CD4-positive, alpha-beta memory T cell (primary cell): ENCODE measurements around the gene FCHSD1. TPM values are rescaled to one million over a fixed set of nuclear protein-coding genes. Genes with fewer than 3 reads are reported as not detected.

Experiments used
- CTCF ChIA-PET: fragments of 350-600 bp; sonication (Branson Sonifier 250); formaldehyde crosslinking; loops from one replicate; lab custom pipeline; 2021; ENCODE audit warnings: inconsistent platforms; ENCODE audit not compliant: partially characterized antibody; lab: Charles Lee
- POLR2A ChIA-PET: fragments of 350-600 bp; sonication (Branson Sonifier 250); formaldehyde crosslinking; loops from one replicate; lab custom pipeline; 2021; ENCODE audit not compliant: partially characterized antibody; lab: Charles Lee
- DNase-seq, 5 donors: peaks; one replicate each; pipeline versions ENCODE4 v3.0.0 to v3.0.0-alpha.2; 2020 to 2022; ENCODE audit warnings: mixed read lengths in 1 of 5
- H3K27ac ChIP-seq: one replicate; pipeline ENCODE4 v1.7.0; 2013; ENCODE audit warnings: low read depth, low read length
- H3K27me3 ChIP-seq: 2 replicates; pipeline ENCODE4 v1.7.0; 2013; ENCODE audit warnings: mild to moderate bottlenecking, low read length, moderate library complexity; ENCODE audit not compliant: insufficient read depth
- H3K36me3 ChIP-seq: 2 replicates; pipeline ENCODE4 v1.7.0; 2013; ENCODE audit warnings: mild to moderate bottlenecking, low read length, moderate library complexity; ENCODE audit not compliant: insufficient read depth
- H3K4me1 ChIP-seq: 2 replicates; pipeline ENCODE4 v1.7.0; 2013; ENCODE audit warnings: mild to moderate bottlenecking, low read length, moderate library complexity; ENCODE audit not compliant: insufficient read depth
- H3K4me3 ChIP-seq, 2 donors: one replicate each; pipeline ENCODE4 v1.7.0; 2013; ENCODE audit warnings: low read length in 2 of 2, mild to moderate bottlenecking in 1 of 2
- H3K9me3 ChIP-seq, 2 donors: one replicate each; pipeline ENCODE4 v1.7.0; 2013; ENCODE audit warnings: low read length in 2 of 2, control low read depth in 1 of 2; ENCODE audit not compliant: control insufficient read depth in 1 of 2
- H3K27ac Mint-ChIP-seq, 7 donors: one replicate each; pipeline ENCODE4 v1.8.0; 2020 to 2021; ENCODE audit warnings: mixed read lengths in 7 of 7, mild to moderate bottlenecking in 6 of 7, inconsistent platforms in 3 of 7, moderate library complexity in 3 of 7
- H3K27me3 Mint-ChIP-seq, 2 donors: one replicate each; pipeline ENCODE4 v1.8.0; 2020 to 2021; ENCODE audit warnings: mixed read lengths in 2 of 2
- H3K36me3 Mint-ChIP-seq, 2 donors: one replicate each; pipeline ENCODE4 v1.8.0; 2020 to 2021; ENCODE audit warnings: mixed read lengths in 2 of 2, inconsistent platforms in 1 of 2, mild to moderate bottlenecking in 1 of 2
- H3K4me1 Mint-ChIP-seq, 4 donors: one replicate each; pipeline ENCODE4 v1.8.0; 2020 to 2021; ENCODE audit warnings: mixed read lengths in 4 of 4, mild to moderate bottlenecking in 1 of 4
- H3K4me3 Mint-ChIP-seq, 8 donors: one replicate each; pipeline ENCODE4 v1.8.0; 2020 to 2021; ENCODE audit warnings: mixed read lengths in 8 of 8, mild to moderate bottlenecking in 7 of 8, moderate library complexity in 6 of 8, inconsistent platforms in 3 of 8
- H3K9me3 Mint-ChIP-seq, 8 donors: one replicate each; pipeline ENCODE4 v1.8.0; 2020 to 2021; ENCODE audit warnings: mixed read lengths in 8 of 8, mild to moderate bottlenecking in 5 of 8, inconsistent platforms in 3 of 8, moderate library complexity in 1 of 8
- intact Hi-C: fragments of 100-400 bp; cut with micrococcal nuclease; formaldehyde crosslinking; loops from one replicate; pipeline ENCODE4 v1.15.1; 2023
- polyA plus RNA-seq, 2 donors: library from polyadenylated mRNA; unstranded; fragments of 300-500 nt; fragmentation: Illumina TruSeq; gene quantifications; one replicate each; pipeline ENCODE4 v1.2.3, GENCODE V29; 2021
- total RNA-seq, 2 experiments: library from RNA; stranded (reverse); gene quantifications; one replicate each; pipeline ENCODE4 v1.2.3, GENCODE V29; 2021

The FCHSD1 gene
- total and polyA plus RNA-seq, 4 experiments from 2014 or later: 7.1 to 110 (median 58.0) TPM

- no peaks in the 10 kb centered on the region for H3K27me3 Mint-ChIP-seq
- Histone ChIP-seq H3K27ac (no peak overlapping the region), H3K4me3 (no peak overlapping the region), H3K36me3 (no peaks in the 10 kb centered on the region), H3K4me1 (no peaks in the 10 kb centered on the region), H3K9me3 (no peaks in the 10 kb centered on the region), H3K27me3 (no peaks in the 10 kb centered on the region)
- H3K36me3 Mint-ChIP-seq: no peaks in the 10 kb centered on the region
- H3K4me3 Mint-ChIP-seq: no peak overlapping the region
- intact Hi-C loops: no loop called here
- H3K9me3 Mint-ChIP-seq: peaks cover 0 to 2% (median 0%) of the 10 kb centered on the region in 8 donors
- DNase-seq: no peak
- ChIA-PET CTCF (interaction anchor here (1.7 kb wide), 1 partner anchor 17 kb away, joined by 7 read pairs; no protein-coding TSS in a partner anchor), POLR2A (no interaction called here)
- no peaks in the 10 kb centered on the region for H3K4me1 Mint-ChIP-seq
- no peak overlapping the region for H3K27ac Mint-ChIP-seq
Observed at GRCh38 chr5:141674747-141675146, 23.5 kb upstream of the FCHSD1 start.

- Mint-ChIP-seq H3K4me1 (no peaks in the 10 kb centered on the region), H3K4me3 (no peak overlapping the region), H3K27me3 (no peaks in the 10 kb centered on the region), H3K36me3 (no peaks in the 10 kb centered on the region), H3K9me3 (peaks cover 0 to 2% (median 0%) of the 10 kb centered on the region in 8 donors), H3K27ac (no peak overlapping the region)
- no peak overlapping the region for H3K27ac ChIP-seq
- H3K27me3 ChIP-seq: no peaks in the 10 kb centered on the region
- H3K36me3 ChIP-seq: no peaks in the 10 kb centered on the region
- DNase-seq: no peak
- no peaks in the 10 kb centered on the region for H3K4me1 ChIP-seq
- intact Hi-C loops: no loop called here
- no peak overlapping the region for H3K4me3 ChIP-seq
- POLR2A ChIA-PET: interaction anchor here (1.0 to 1.5 kb wide), 4 partner anchors 8 to 296 kb away, joined by 3 to 4 read pairs (median 3); partner anchors contain the start of gene RNF14
- H3K9me3 ChIP-seq: no peaks in the 10 kb centered on the region
- CTCF ChIA-PET: interaction anchor here (1.7 kb wide), 1 partner anchor 19 kb away, joined by 7 read pairs; no protein-coding TSS in a partner anchor
Observed at GRCh38 chr5:141672841-141673813, 21.9 kb upstream of the FCHSD1 start.

GRCh38 chr5:141672071-141672840, 21.0 kb upstream of the FCHSD1 start:
- no peaks in the 10 kb centered on the region for H3K36me3 ChIP-seq

GRCh38 chr5:141669520-141669919, 18.3 kb upstream of the FCHSD1 start:
- no peaks in the 10 kb centered on the region for H3K27me3 ChIP-seq
- intact Hi-C loops: loop anchor here (10.0 kb wide), 1 partner anchor 475 kb away; no protein-coding TSS in a partner anchor
- Mint-ChIP-seq H3K27ac (no peak overlapping the region), H3K9me3 (peaks cover 0 to 2% (median 0%) of the 10 kb centered on the region in 8 donors), H3K4me1 (peaks cover 2 to 5% (median 4%) of the 10 kb centered on the region in 4 donors), H3K4me3 (no peak overlapping the region), H3K27me3 (no peaks in the 10 kb centered on the region), H3K36me3 (no peaks in the 10 kb centered on the region)
- no peak overlapping the region for H3K27ac ChIP-seq
- H3K4me3 ChIP-seq: no peak overlapping the region
- H3K36me3 ChIP-seq: no peaks in the 10 kb centered on the region
- ChIA-PET CTCF (interaction anchor here (0.7 to 7.8 kb wide), 14 partner anchors 8 to 300 kb away, joined by 3 to 69 read pairs (median 4); partner anchors contain the start of genes FCHSD1, HDAC3, PCDH1 and RELL2), POLR2A (interaction anchor here (1.0 to 1.4 kb wide), 4 partner anchors 14 to 439 kb away, joined by 3 to 5 read pairs (median 3); partner anchors contain the start of genes FCHSD1 and NDFIP1)
- DNase-seq: no peak
- no peaks in the 10 kb centered on the region for H3K4me1 ChIP-seq
- H3K9me3 ChIP-seq: no peaks in the 10 kb centered on the region

More at GRCh38 chr5:141672071-141672840, 21.0 kb upstream of the FCHSD1 start:
- Mint-ChIP-seq H3K4me3 (no peak overlapping the region), H3K27ac (no peak overlapping the region), H3K36me3 (no peaks in the 10 kb centered on the region), H3K4me1 (no peaks in the 10 kb centered on the region), H3K27me3 (no peaks in the 10 kb centered on the region), H3K9me3 (peaks cover 0 to 2% (median 0%) of the 10 kb centered on the region in 8 donors)
- CTCF ChIA-PET: no interaction called here
- Histone ChIP-seq H3K27ac (no peak overlapping the region), H3K4me1 (no peaks in the 10 kb centered on the region), H3K27me3 (no peaks in the 10 kb centered on the region), H3K4me3 (no peak overlapping the region), H3K9me3 (no peaks in the 10 kb centered on the region)
- POLR2A ChIA-PET: interaction anchor here (1.0 to 1.5 kb wide), 5 partner anchors 7 to 297 kb away, joined by 3 to 4 read pairs (median 3); partner anchors contain the start of gene RNF14
- intact Hi-C loops: no loop called here
- DNase-seq: no peak

- Mint-ChIP-seq H3K4me3 (no peak overlapping the region), H3K4me1 (peaks cover 2 to 5% (median 4%) of the 10 kb centered on the region in 4 donors), H3K9me3 (peaks cover 0 to 2% (median 0%) of the 10 kb centered on the region in 8 donors), H3K27me3 (no peaks in the 10 kb centered on the region), H3K36me3 (no peaks in the 10 kb centered on the region), H3K27ac (no peak overlapping the region)
- no peak for DNase-seq
- ChIA-PET POLR2A (interaction anchor here (1.2 to 1.4 kb wide), 2 partner anchors 18 to 23 kb away, joined by 3 to 5 read pairs; partner anchors contain the start of gene FCHSD1), CTCF (interaction anchor here (0.7 to 7.8 kb wide), 13 partner anchors 9 to 300 kb away, joined by 3 to 69 read pairs (median 4); partner anchors contain the start of genes HDAC3, PCDH1, RELL2 and RNF14)
- Histone ChIP-seq H3K9me3 (no peaks in the 10 kb centered on the region), H3K4me1 (no peaks in the 10 kb centered on the region), H3K4me3 (no peak overlapping the region), H3K27me3 (no peaks in the 10 kb centered on the region), H3K27ac (no peak overlapping the region), H3K36me3 (no peaks in the 10 kb centered on the region)
- intact Hi-C loops: loop anchor here (10.0 kb wide), 1 partner anchor 476 kb away; no protein-coding TSS in a partner anchor
Observed at GRCh38 chr5:141668601-141669265, 17.5 kb upstream of the FCHSD1 start.
